Measurements from ENCODE around the gene SLC35F3.

The SLC35F3 gene

GRCh38 chr1:233897325-233898162 is 6.9 kb upstream of the SLC35F3 start:
- peak overlapping the region; percentile 97 for H3K27ac ChIP-seq
- TF ChIP-seq CTCF (conservative IDR thresholded peaks at IDR 0.05), result no peak

- H3K27ac ChIP-seq, result no peak overlapping the region
- no peak for TF ChIP-seq CTCF (conservative IDR thresholded peaks at IDR 0.05)
Measured at GRCh38 chr1:233901495-233901894, 3.0 kb upstream of the SLC35F3 start.

- TF ChIP-seq CTCF (conservative IDR thresholded peaks at IDR 0.05), result no peak
- peak overlapping the region; percentile 92 for H3K27ac ChIP-seq
Measured at GRCh38 chr1:233905416-233906051, 1.1 kb downstream of the SLC35F3 start.

- no peak for TF ChIP-seq CTCF (conservative IDR thresholded peaks at IDR 0.05)
Measured at GRCh38 chr1:233907151-233907550, 2.7 kb downstream of the SLC35F3 start.

GRCh38 chr1:233908092-233908491 is 3.6 kb downstream of the SLC35F3 start:
- no peak for TF ChIP-seq CTCF (conservative IDR thresholded peaks at IDR 0.05)
- H3K27ac ChIP-seq, result peak overlapping the region; percentile 92

More at GRCh38 chr1:233907151-233907550, 2.7 kb downstream of the SLC35F3 start:
- H3K27ac ChIP-seq, result peak overlapping the region; percentile 92

- TF ChIP-seq CTCF (conservative IDR thresholded peaks at IDR 0.05), result no peak
- H3K27ac ChIP-seq, result no peak overlapping the region
Measured at GRCh38 chr1:233909195-233909594, 4.7 kb downstream of the SLC35F3 start.

- TF ChIP-seq CTCF (conservative IDR thresholded peaks at IDR 0.05), result no peak
- H3K27ac ChIP-seq, result no peak overlapping the region
Measured at GRCh38 chr1:233912447-233912846, 8.0 kb downstream of the SLC35F3 start.

Measured in VCaP (cell line).